Right lobe of liver (tissue), 4 donors: ENCODE data around the gene LILRA6.

Experiments
- POLR2A ChIP-seq: fragments of 450-650 bp; IDR thresholded peaks from one replicate; pipeline ENCODE4 v1.6.1; 2017; ENCODE audit warnings: antibody characterized with exemption, mild to moderate bottlenecking
- TF ChIP-seq, protein P1 (sequence below), 4 donors: fragments of 200-600 bp in 3 of 4; fragments of 450-650 bp in 1 of 4; IDR thresholded peaks; one replicate each; pipeline versions ENCODE4 v1.5.1 to v1.8.0; 2016 to 2022; ENCODE audit warnings: antibody characterized with exemption in 4 of 4, mild to moderate bottlenecking in 2 of 4
- donor health status: DM: no; HTN: no; CAD: no.
- donor health status: DM: no; HTN: no; CAD: no.
- donor health status: DM: no; HTN: yes; CAD: no.

DNA sequence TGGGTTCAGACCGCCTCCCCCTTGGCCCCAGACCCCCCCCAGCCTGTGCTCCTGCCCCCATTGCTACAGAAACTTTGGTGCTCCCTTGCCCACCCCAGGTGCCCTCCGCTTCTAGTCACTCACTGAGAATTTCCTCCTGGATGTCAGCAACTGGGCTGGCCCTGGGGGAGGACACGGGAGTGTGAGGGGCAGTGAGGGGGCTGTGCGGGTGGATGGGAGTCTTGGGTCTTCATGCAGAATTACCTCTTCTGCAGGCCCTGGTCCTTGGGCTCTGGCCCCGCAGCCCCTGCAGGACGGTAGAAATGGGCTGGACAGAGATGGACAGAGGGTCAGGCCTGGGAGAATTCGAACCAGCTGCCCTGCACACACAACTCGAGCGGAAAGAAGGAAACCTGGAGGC, 9.7 kb upstream of the LILRA6 start:
- TF ChIP-seq, protein P1, sequence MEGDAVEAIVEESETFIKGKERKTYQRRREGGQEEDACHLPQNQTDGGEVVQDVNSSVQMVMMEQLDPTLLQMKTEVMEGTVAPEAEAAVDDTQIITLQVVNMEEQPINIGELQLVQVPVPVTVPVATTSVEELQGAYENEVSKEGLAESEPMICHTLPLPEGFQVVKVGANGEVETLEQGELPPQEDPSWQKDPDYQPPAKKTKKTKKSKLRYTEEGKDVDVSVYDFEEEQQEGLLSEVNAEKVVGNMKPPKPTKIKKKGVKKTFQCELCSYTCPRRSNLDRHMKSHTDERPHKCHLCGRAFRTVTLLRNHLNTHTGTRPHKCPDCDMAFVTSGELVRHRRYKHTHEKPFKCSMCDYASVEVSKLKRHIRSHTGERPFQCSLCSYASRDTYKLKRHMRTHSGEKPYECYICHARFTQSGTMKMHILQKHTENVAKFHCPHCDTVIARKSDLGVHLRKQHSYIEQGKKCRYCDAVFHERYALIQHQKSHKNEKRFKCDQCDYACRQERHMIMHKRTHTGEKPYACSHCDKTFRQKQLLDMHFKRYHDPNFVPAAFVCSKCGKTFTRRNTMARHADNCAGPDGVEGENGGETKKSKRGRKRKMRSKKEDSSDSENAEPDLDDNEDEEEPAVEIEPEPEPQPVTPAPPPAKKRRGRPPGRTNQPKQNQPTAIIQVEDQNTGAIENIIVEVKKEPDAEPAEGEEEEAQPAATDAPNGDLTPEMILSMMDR (IDR thresholded peaks at IDR 0.05): no peak
- no peak for TF ChIP-seq POLR2A
